Measurements from ENCODE around the gene HSH2D.

The HSH2D gene

GRCh38 chr19:16121967-16122366 lies 21.5 kb upstream of the HSH2D start:
- no peak for DNase-seq

GRCh38 chr19:16124953-16125352 lies 18.5 kb upstream of the HSH2D start:
- no peak for DNase-seq

GRCh38 chr19:16125737-16126495 lies 17.6 kb upstream of the HSH2D start:
- peak; percentile 55 for DNase-seq

- no peak for DNase-seq
These were observed 16.4 kb upstream of the HSH2D start for GRCh38 chr19:16127080-16127479.

- no peak for DNase-seq
These were observed 15.6 kb upstream of the HSH2D start for GRCh38 chr19:16127776-16128371.

GRCh38 chr19:16131648-16132047 lies 11.8 kb upstream of the HSH2D start:
- no peak for DNase-seq

- no peak for DNase-seq
These were observed 9.7 kb upstream of the HSH2D start for GRCh38 chr19:16133818-16134217.

- DNase-seq: no peak
These were observed 9.0 kb upstream of the HSH2D start for GRCh38 chr19:16134510-16134909.

GRCh38 chr19:16135430-16136127 lies 7.9 kb upstream of the HSH2D start:
- no peak for DNase-seq

- no peak for DNase-seq
These were observed 7.1 kb upstream of the HSH2D start for GRCh38 chr19:16136185-16136999.

GRCh38 chr19:16139752-16140151 lies 3.7 kb upstream of the HSH2D start:
- DNase-seq: no peak

GRCh38 chr19:16141043-16141442 lies 2.4 kb upstream of the HSH2D start:
- no peak for DNase-seq

- DNase-seq: no peak
These were observed 1.4 kb upstream of the HSH2D start for GRCh38 chr19:16142032-16142580.

- DNase-seq: no peak
These were observed 714 bp downstream of the HSH2D start for GRCh38 chr19:16144216-16144581.

GRCh38 chr19:16146112-16146511 lies 2.6 kb downstream of the HSH2D start:
- DNase-seq: no peak

GRCh38 chr19:16148443-16149229 lies 5.2 kb downstream of the HSH2D start:
- no peak for DNase-seq

- DNase-seq: no peak
These were observed 10.3 kb downstream of the HSH2D start for GRCh38 chr19:16153582-16154336.

- DNase-seq: no peak
These were observed 11.1 kb downstream of the HSH2D start for GRCh38 chr19:16154557-16154956.

- no peak for DNase-seq
These were observed 11.6 kb downstream of the HSH2D start for GRCh38 chr19:16155128-16155527.

- no peak for DNase-seq
These were observed 13.4 kb downstream of the HSH2D start for GRCh38 chr19:16156904-16157303.

GRCh38 chr19:16157601-16158000 lies 14.1 kb downstream of the HSH2D start:
- no peak for DNase-seq
